H1 (cell line): ENCODE results near the gene KRTAP11-1. TPM values are rescaled to one million over a fixed set of nuclear protein-coding genes. Genes with fewer than 3 reads are reported as not detected.

Experiments used
- CTCF ChIA-PET: fragments of 300-600 bp; sonication (Branson Sonifier 250); formaldehyde crosslinking; loops from one replicate; lab custom pipeline; 2021; ENCODE audit not compliant: partially characterized antibody; lab: Charles Lee
- POLR2A ChIA-PET: fragments of 300-600 bp; sonication (Branson Sonifier 250); formaldehyde crosslinking; loops from one replicate; lab custom pipeline; 2021; ENCODE audit warnings: inconsistent platforms; ENCODE audit not compliant: partially characterized antibody; lab: Charles Lee
- DNase-seq, 2 experiments: peaks; one replicate each; pipeline versions ENCODE4 v3.0.0 to v3.0.0-alpha.2; 2010 to 2022; ENCODE audit warnings: low spot score in 2 of 2, low read depth in 1 of 2, mixed read lengths in 1 of 2
- FAIRE-seq: peaks from 2 replicates; lab custom pipeline; 2011; peaks lifted over from hg19 to GRCh38; lab: Jason Lieb, UNC
- H2AFZ ChIP-seq: 2 replicates; pipeline ENCODE4 v1.8.1; 2012; ENCODE audit warnings: low read length, inconsistent platforms
- H2AK5ac ChIP-seq: 2 replicates; pipeline ENCODE4 v1.6.1; 2013; ENCODE audit warnings: low read depth, low read length
- H2BK120ac ChIP-seq: replicated peaks from 2 replicates; pipeline ENCODE3; 2013; ENCODE audit warnings: low read depth, low read length, inconsistent platforms
- H2BK12ac ChIP-seq: 2 replicates; pipeline ENCODE4 v1.6.1; 2013; ENCODE audit warnings: low read depth, low read length
- H2BK15ac ChIP-seq: 2 replicates; pipeline ENCODE4 v1.6.1; 2013; ENCODE audit warnings: low read length
- H2BK20ac ChIP-seq: 2 replicates; pipeline ENCODE4 v1.6.1; 2013; ENCODE audit warnings: low read length
- H2BK5ac ChIP-seq: 2 replicates; pipeline ENCODE4 v1.6.1; 2013; ENCODE audit warnings: low read depth, low read length
- H3K14ac ChIP-seq: 2 replicates; pipeline ENCODE4 v1.6.1; 2013; ENCODE audit warnings: inconsistent platforms; ENCODE audit not compliant: insufficient read length
- H3K18ac ChIP-seq: 2 replicates; pipeline ENCODE4 v1.6.1; 2013; ENCODE audit warnings: low read length; ENCODE audit errors: extremely low read depth
- H3K23ac ChIP-seq: 2 replicates; pipeline ENCODE4 v1.6.1; 2013; ENCODE audit warnings: inconsistent platforms; ENCODE audit not compliant: insufficient read length
- H3K23me2 ChIP-seq: 2 replicates; pipeline ENCODE4 v1.6.1; 2013; ENCODE audit warnings: low read depth, low read length
- H3K27ac ChIP-seq: 2 replicates; pipeline ENCODE4 v1.6.1; 2011; ENCODE audit warnings: low read depth, low read length, inconsistent platforms
- H3K27me3 ChIP-seq, 4 experiments: replicated peaks in 1 of 4; 1 replicate in 1 of 4; 2 replicates in 3 of 4; pipeline versions ENCODE4 v1.6.1 to v1.8.1; 2011 to 2013; ENCODE audit warnings: low read length in 3 of 4, mild to moderate bottlenecking in 3 of 4, inconsistent platforms in 2 of 4, mixed read lengths in 2 of 4, moderate library complexity in 1 of 4; ENCODE audit not compliant: control insufficient read depth in 3 of 4, insufficient read depth in 3 of 4; ENCODE audit errors: extremely low read depth in 1 of 4
- H3K36me3 ChIP-seq, 4 experiments: 2 replicates each; pipeline versions ENCODE4 v1.6.1 to v1.8.1; 2011 to 2013; ENCODE audit warnings: mild to moderate bottlenecking in 4 of 4, low read length in 3 of 4, moderate library complexity in 2 of 4, control low read depth in 1 of 4, inconsistent platforms in 1 of 4; ENCODE audit not compliant: insufficient read depth in 4 of 4, control insufficient read depth in 2 of 4
- H3K4ac ChIP-seq: replicated peaks from 2 replicates; pipeline ENCODE3; 2013; ENCODE audit warnings: low read length, low read depth, mixed read lengths, inconsistent platforms; ENCODE audit not compliant: insufficient read length
- H3K4me1 ChIP-seq, 4 experiments: replicated peaks in 1 of 4; 1 replicate in 1 of 4; 2 replicates in 3 of 4; pipeline versions ENCODE4 v1.6.1 to v1.8.1; 2011 to 2013; ENCODE audit warnings: low read length in 3 of 4, inconsistent platforms in 2 of 4, mixed read lengths in 1 of 4; ENCODE audit not compliant: insufficient read depth in 4 of 4, control insufficient read depth in 3 of 4
- H3K4me2 ChIP-seq, 2 experiments: 2 replicates each; pipeline versions ENCODE4 v1.6.1 to v1.8.1; 2011 to 2013; ENCODE audit warnings: low read depth in 2 of 2, low read length in 2 of 2, control low read depth in 1 of 2, inconsistent platforms in 1 of 2, mild to moderate bottlenecking in 1 of 2; ENCODE audit not compliant: insufficient read depth in 1 of 2
- H3K4me3 ChIP-seq, 4 experiments: fragments of 200-600, 300-600 bp in 1 of 4; sonication (generic), shearing (Covaris generic), sonication (Bioruptor Twin) in 1 of 4; 2 replicates each; pipeline versions ENCODE4 v1.5.1 to v1.8.1; 2011 to 2016; ENCODE audit warnings: low read length in 4 of 4, low read depth in 3 of 4, control low read depth in 2 of 4, inconsistent platforms in 2 of 4, mild to moderate bottlenecking in 2 of 4, mixed read lengths in 1 of 4, moderate library complexity in 1 of 4; ENCODE audit not compliant: insufficient read depth in 2 of 4; ENCODE audit errors: extremely low read depth in 1 of 4
- H3K56ac ChIP-seq: replicated peaks from 2 replicates; pipeline ENCODE3; 2013; ENCODE audit warnings: low read depth, mild to moderate bottlenecking, mixed read lengths, low read length, inconsistent platforms; ENCODE audit not compliant: insufficient read length
- H3K79me1 ChIP-seq: 2 replicates; pipeline ENCODE4 v1.6.1; 2013; ENCODE audit warnings: low read depth, low read length, control low read depth
- H3K79me2 ChIP-seq, 2 experiments: 2 replicates each; pipeline versions ENCODE4 v1.6.1 to v1.8.1; 2012 to 2013; ENCODE audit warnings: low read length in 2 of 2, mild to moderate bottlenecking in 2 of 2, inconsistent platforms in 1 of 2; ENCODE audit not compliant: insufficient read depth in 2 of 2, control insufficient read depth in 1 of 2
- H3K9ac ChIP-seq, 4 experiments: replicated peaks in 1 of 4; 1 replicate in 1 of 4; 2 replicates in 3 of 4; pipeline versions ENCODE4 v1.6.1 to v1.8.1; 2011 to 2013; ENCODE audit warnings: low read depth in 3 of 4, low read length in 3 of 4, control low read depth in 2 of 4, mild to moderate bottlenecking in 2 of 4, moderate library complexity in 2 of 4, inconsistent platforms in 1 of 4; ENCODE audit errors: extremely low read depth in 1 of 4
- H3K9me3 ChIP-seq, 2 experiments: 2 replicates each; pipeline versions ENCODE4 v1.6.1 to v1.8.1; 2012 to 2013; ENCODE audit warnings: mild to moderate bottlenecking in 2 of 2, moderate library complexity in 2 of 2, control low read depth in 1 of 2, inconsistent platforms in 1 of 2, low read depth in 1 of 2, low read length in 1 of 2, mixed read lengths in 1 of 2; ENCODE audit not compliant: insufficient read depth in 2 of 2
- H4K20me1 ChIP-seq, 2 experiments: replicated peaks in 1 of 2; 2 replicates each; pipeline versions ENCODE3 to v1.8.1; 2011 to 2013; ENCODE audit warnings: inconsistent platforms in 2 of 2, low read length in 2 of 2, mild to moderate bottlenecking in 1 of 2; ENCODE audit not compliant: insufficient read depth in 2 of 2, control insufficient read depth in 1 of 2
- H4K5ac ChIP-seq: 2 replicates; pipeline ENCODE4 v1.6.1; 2013; ENCODE audit warnings: low read length, low read depth, mixed read lengths, inconsistent platforms; ENCODE audit not compliant: insufficient read length
- H4K8ac ChIP-seq: 2 replicates; pipeline ENCODE4 v1.8.0; 2013; ENCODE audit warnings: mild to moderate bottlenecking, moderate library complexity, low read length, inconsistent platforms; ENCODE audit not compliant: insufficient read depth; ENCODE audit errors: extremely low read depth
- H4K91ac ChIP-seq: replicated peaks from 2 replicates; pipeline ENCODE3; 2013; ENCODE audit warnings: low read length, mixed read lengths, inconsistent platforms; ENCODE audit not compliant: insufficient read length
- MAFK ChIP-seq: IDR thresholded peaks from 2 replicates; pipeline ENCODE4 v1.6.1; 2012; ENCODE audit warnings: low read depth, mild to moderate bottlenecking, improper control_type of control experiment, low read length
- RAD21 ChIP-seq, 2 experiments: IDR thresholded peaks in 1 of 2; conservative IDR thresholded peaks in 1 of 2; 2 replicates each; pipeline ENCODE4 v1.6.1; 2011; ENCODE audit warnings: low read depth in 2 of 2, low read length in 2 of 2, improper control_type of control experiment in 1 of 2, inconsistent platforms in 1 of 2, mild to moderate bottlenecking in 1 of 2, moderate library complexity in 1 of 2
- WGBS, 2 experiments: shearing (Covaris generic) in 1 of 2; methylation state at CpG; one replicate each; pipeline versions ENCODE4 v1.1.6 to v1.1.7; 2013 to 2015; ENCODE audit warnings: low lambda C conversion rate in 2 of 2, mixed read lengths in 2 of 2, inconsistent platforms in 1 of 2, low coverage in 1 of 2, missing lambda C conversion rate in 1 of 2; ENCODE audit not compliant: insufficient replicate concordance in 2 of 2, insufficient coverage in 1 of 2, insufficient read length in 1 of 2; ENCODE audit errors: extremely low coverage in 1 of 2, missing lambda C conversion rate in 1 of 2; 5-methylcytosine and 5-hydroxymethylcytosine counted together
- polyA plus RNA-seq, 7 experiments: library from polyadenylated mRNA; depleted of rRNA in 3 of 7; stranded (reverse) in 5 of 7; unstranded in 2 of 7; fragments of >200 nt in 5 of 7; fragments of 200-250 nt in 2 of 7; gene quantifications; 1 replicate in 5 of 7; 2 replicates in 1 of 7; 4 replicates in 1 of 7; pipeline versions ENCODE4 v1.2.1 to v1.2.3, GENCODE V29; 2011 to 2013; ENCODE audit warnings: missing spikeins in 2 of 7, mixed read lengths in 2 of 7
- total RNA-seq: library from RNA; stranded (reverse); fragmentation: NEBNext Ultra II Directional; extraction: Animal tissue kit (Norgen Biotek cat#: 25700); gene quantifications from 2 replicates; pipeline ENCODE4 v1.2.1, GENCODE V29; 2021

The KRTAP11-1 gene
- total and polyA plus RNA-seq, 2 of the 8 experiments (the other 6 are each of a cell fraction or from before 2014, with no cell fraction given): not detected

DNA sequence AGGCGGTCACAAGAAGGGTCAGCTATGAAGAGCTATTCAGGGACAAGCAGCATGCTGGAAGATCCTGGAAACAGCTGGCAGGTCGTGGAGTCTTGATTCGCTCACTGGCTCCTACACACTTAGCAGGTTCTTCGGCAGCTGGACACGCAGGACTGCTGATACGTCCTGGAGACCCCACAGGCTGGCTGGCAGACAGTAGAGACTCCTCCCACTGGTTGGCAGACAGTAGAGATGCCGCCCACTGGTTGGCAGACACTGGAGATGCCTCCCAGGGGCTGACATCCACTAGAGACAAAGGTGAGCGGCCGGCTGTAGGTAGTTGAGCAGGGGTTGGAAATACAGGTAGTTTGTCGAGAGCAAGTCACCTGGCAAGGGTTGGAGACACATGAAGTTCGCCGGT lies 466 bp downstream of the KRTAP11-1 start:
- Histone ChIP-seq H3K9me3 (no peaks in the 10 kb centered on the region), H3K79me2 (no peaks in the 10 kb centered on the region), H3K23ac (no peak overlapping the region), H3K36me3 (no peaks in the 10 kb centered on the region), H3K9ac (no peak overlapping the region), H3K14ac (no peak overlapping the region), H4K5ac (no peak overlapping the region), H3K4me2 (no peak overlapping the region), H3K56ac (no peak overlapping the region), H2AK5ac (no peak overlapping the region), H3K23me2 (no peaks in the 10 kb centered on the region), H3K4me3 (no peak overlapping the region), H4K20me1 (no peaks in the 10 kb centered on the region), H2BK5ac (no peak overlapping the region), H3K27ac (no peak overlapping the region), H3K4me1 (no peaks in the 10 kb centered on the region), H2BK120ac (no peak overlapping the region), H3K18ac (no peak overlapping the region), H3K79me1 (no peaks in the 10 kb centered on the region), H4K8ac (peak overlapping the region; percentile 14; the same call in 1 of the 2 replicates), H3K4ac (no peak overlapping the region), H2BK12ac (no peak overlapping the region), H2BK15ac (no peak overlapping the region), H2AFZ (no peak overlapping the region), H4K91ac (no peak overlapping the region), H3K27me3 (no peaks in the 10 kb centered on the region), H2BK20ac (no peak overlapping the region)
- ChIA-PET POLR2A (no interaction called here), CTCF (interaction anchor here (0.7 kb wide), 1 partner anchor 60 kb away, joined by 3 read pairs; no protein-coding TSS in a partner anchor)
- WGBS, 2 experiments: 90% methylated on average over 12 of the region's 12 CpGs; no CpG with 5 or more reads in 1 of the 2 experiments
- DNase-seq (no peak), FAIRE-seq (no peak)
- TF ChIP-seq RAD21 (IDR thresholded peaks at IDR 0.05 in 1 of 2, conservative IDR thresholded peaks at IDR 0.05 in 1 of 2; ENCODE audit: low read depth in 2 of 2, low read length in 2 of 2) (no peak), MAFK (no peak)
